Liver (tissue), 3 donors: ENCODE measurements around the gene HCN2.

Experiments used
- ATF3 ChIP-seq: IDR thresholded peaks from 2 replicates; pipeline ENCODE4 v1.6.1; 2016; ENCODE audit warnings: antibody characterized with exemption
- CTCF ChIP-seq: fragments of 150-350 bp; IDR thresholded peaks from 2 replicates; pipeline ENCODE4 v1.5.1; 2017; ENCODE audit warnings: improper control_type of control experiment, low read depth, low read length; ENCODE audit not compliant: missing input control
- GABPA ChIP-seq, 2 donors: IDR thresholded peaks in 1 of 2; conservative IDR thresholded peaks in 1 of 2; 2 replicates each; pipeline ENCODE4 v1.6.1; 2016; ENCODE audit warnings: antibody characterized with exemption in 2 of 2, mild to moderate bottlenecking in 1 of 2, moderate library complexity in 1 of 2
- MAX ChIP-seq: IDR thresholded peaks from 2 replicates; pipeline ENCODE4 v1.6.1; 2016; ENCODE audit warnings: antibody characterized with exemption
- RAD21 ChIP-seq, 2 donors: IDR thresholded peaks; 2 replicates each; pipeline ENCODE4 v1.6.1; 2016; ENCODE audit warnings: antibody characterized with exemption in 2 of 2, mild to moderate bottlenecking in 2 of 2
- REST ChIP-seq: IDR thresholded peaks from 2 replicates; pipeline ENCODE4 v1.6.1; 2016; ENCODE audit warnings: antibody characterized with exemption, mild to moderate bottlenecking
- SP1 ChIP-seq: IDR thresholded peaks from 2 replicates; pipeline ENCODE4 v1.6.1; 2018; ENCODE audit warnings: antibody characterized with exemption, mild to moderate bottlenecking
- YY1 ChIP-seq: IDR thresholded peaks from 2 replicates; pipeline ENCODE4 v1.6.1; 2016; ENCODE audit warnings: antibody characterized with exemption, mild to moderate bottlenecking
- donor health status: healthy.
- donor health status: healthy.

GRCh38 chr19:653425-653824 is 63.7 kb downstream of the HCN2 start:
- TF ChIP-seq MAX = no peak
- TF ChIP-seq CTCF = no peak
- no peak for TF ChIP-seq RAD21 (IDR thresholded peaks at IDR 0.05)
- TF ChIP-seq REST = no peak
- TF ChIP-seq YY1 = no peak
- TF ChIP-seq SP1 = no peak
- no peak for TF ChIP-seq ATF3
- no peak for TF ChIP-seq GABPA (IDR thresholded peaks at IDR 0.05 in 1 of 2, conservative IDR thresholded peaks at IDR 0.05 in 1 of 2)
